DND-41 (cell line): ENCODE results near the gene SIKE1.

Source experiments
- ATAC-seq: fragments of 200-7000 bp; cut with Tn5 transposase; 3 replicates; pipeline ENCODE4 v1.9.1; 2021; ENCODE audit warnings: low read depth; ENCODE audit not compliant: insufficient read depth
- DNase-seq: peaks from one replicate; pipeline ENCODE4 v3.0.0-alpha.2; 2020
- H2AFZ ChIP-seq: 2 replicates; pipeline ENCODE4 v1.6.0; 2012; ENCODE audit warnings: low read depth, low read length
- H3K27ac ChIP-seq: 2 replicates; pipeline ENCODE4 v1.5.1; 2012; ENCODE audit warnings: low read length, inconsistent platforms
- H3K27me3 ChIP-seq: fragments of 200-600 bp; sonication (generic); 2 replicates; pipeline ENCODE4 v1.6.0; 2012; ENCODE audit warnings: low read length, mild to moderate bottlenecking, inconsistent platforms; ENCODE audit not compliant: insufficient read depth, poor library complexity
- H3K36me3 ChIP-seq: 2 replicates; pipeline ENCODE4 v1.5.1; 2012; ENCODE audit warnings: low read length, inconsistent platforms; ENCODE audit not compliant: insufficient read depth
- H3K4me1 ChIP-seq: 2 replicates; pipeline ENCODE4 v1.5.1; 2012; ENCODE audit warnings: mild to moderate bottlenecking, low read length; ENCODE audit not compliant: insufficient read depth
- H3K4me2 ChIP-seq: 2 replicates; pipeline ENCODE4 v1.6.0; 2012; ENCODE audit warnings: mild to moderate bottlenecking, moderate library complexity, low read length, inconsistent platforms; ENCODE audit not compliant: insufficient read depth
- H3K4me3 ChIP-seq, 2 experiments: fragments of 200-600 bp in 1 of 2; shearing (Covaris generic) in 1 of 2; 2 replicates each; pipeline ENCODE4 v1.5.1; 2012 to 2016; ENCODE audit warnings: inconsistent platforms in 2 of 2, low read length in 2 of 2, mild to moderate bottlenecking in 2 of 2, low read depth in 1 of 2, moderate library complexity in 1 of 2
- H3K79me2 ChIP-seq: 2 replicates; pipeline ENCODE4 v1.6.0; 2012; ENCODE audit warnings: low read length, inconsistent platforms; ENCODE audit not compliant: insufficient read depth
- H3K9ac ChIP-seq: 2 replicates; pipeline ENCODE4 v1.6.0; 2012; ENCODE audit warnings: low read depth, mild to moderate bottlenecking, inconsistent platforms, low read length, moderate library complexity
- H3K9me3 ChIP-seq: 2 replicates; pipeline ENCODE4 v1.5.1; 2012; ENCODE audit warnings: low read length, moderate library complexity, mild to moderate bottlenecking, inconsistent platforms; ENCODE audit not compliant: insufficient read depth, severe bottlenecking
- H4K20me1 ChIP-seq: 2 replicates; pipeline ENCODE4 v1.6.0; 2012; ENCODE audit warnings: low read length; ENCODE audit not compliant: insufficient read depth
- EZH2 ChIP-seq: IDR thresholded peaks from 3 replicates; pipeline ENCODE4 v1.6.1; 2012; ENCODE audit warnings: borderline replicate concordance, low read depth, mild to moderate bottlenecking, moderate library complexity, low read length, inconsistent platforms; ENCODE audit not compliant: severe bottlenecking
- TF ChIP-seq, protein P1 (sequence below): IDR thresholded peaks from 2 replicates; pipeline ENCODE4 v1.5.1; 2012; ENCODE audit warnings: borderline replicate concordance, low read length, moderate library complexity, mild to moderate bottlenecking; ENCODE audit not compliant: poor library complexity, severe bottlenecking; ENCODE audit errors: extremely low read depth

The SIKE1 gene

DNA sequence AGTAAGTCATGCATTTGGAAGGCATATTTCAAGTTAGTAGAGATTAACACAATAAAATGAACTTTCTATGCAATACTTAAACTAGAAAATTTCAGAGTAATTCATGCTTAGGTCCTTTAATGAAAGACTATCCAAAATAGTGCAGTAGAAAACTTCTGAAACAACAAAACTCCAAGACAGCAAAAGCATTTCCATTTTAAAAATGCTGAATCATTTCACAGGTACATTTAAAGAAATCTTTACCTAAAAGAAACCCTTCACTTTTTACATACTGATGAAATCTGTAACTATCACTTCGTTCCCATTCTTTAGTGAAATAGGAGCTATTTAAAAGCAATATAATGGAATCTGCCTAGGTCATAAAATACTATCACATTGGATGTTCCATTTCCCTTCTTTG, 40.2 kb downstream of the SIKE1 start:
- no peak for TF ChIP-seq EZH2
- TF ChIP-seq, protein P1, sequence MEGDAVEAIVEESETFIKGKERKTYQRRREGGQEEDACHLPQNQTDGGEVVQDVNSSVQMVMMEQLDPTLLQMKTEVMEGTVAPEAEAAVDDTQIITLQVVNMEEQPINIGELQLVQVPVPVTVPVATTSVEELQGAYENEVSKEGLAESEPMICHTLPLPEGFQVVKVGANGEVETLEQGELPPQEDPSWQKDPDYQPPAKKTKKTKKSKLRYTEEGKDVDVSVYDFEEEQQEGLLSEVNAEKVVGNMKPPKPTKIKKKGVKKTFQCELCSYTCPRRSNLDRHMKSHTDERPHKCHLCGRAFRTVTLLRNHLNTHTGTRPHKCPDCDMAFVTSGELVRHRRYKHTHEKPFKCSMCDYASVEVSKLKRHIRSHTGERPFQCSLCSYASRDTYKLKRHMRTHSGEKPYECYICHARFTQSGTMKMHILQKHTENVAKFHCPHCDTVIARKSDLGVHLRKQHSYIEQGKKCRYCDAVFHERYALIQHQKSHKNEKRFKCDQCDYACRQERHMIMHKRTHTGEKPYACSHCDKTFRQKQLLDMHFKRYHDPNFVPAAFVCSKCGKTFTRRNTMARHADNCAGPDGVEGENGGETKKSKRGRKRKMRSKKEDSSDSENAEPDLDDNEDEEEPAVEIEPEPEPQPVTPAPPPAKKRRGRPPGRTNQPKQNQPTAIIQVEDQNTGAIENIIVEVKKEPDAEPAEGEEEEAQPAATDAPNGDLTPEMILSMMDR = no peak
- H2AFZ ChIP-seq = no peak overlapping the region
- peaks cover 97% of the 10 kb centered on the region for H3K79me2 ChIP-seq
- H3K4me2 ChIP-seq = no peak overlapping the region
- DNase-seq (no peak), ATAC-seq (no peak)
- peaks cover 80% of the 10 kb centered on the region for H4K20me1 ChIP-seq
- H3K27ac ChIP-seq = no peak overlapping the region
- no peaks in the 10 kb centered on the region for H3K4me1 ChIP-seq
- no peak overlapping the region for H3K9ac ChIP-seq
- H3K27me3 ChIP-seq = no peaks in the 10 kb centered on the region
- H3K36me3 ChIP-seq = peaks cover 97% of the 10 kb centered on the region
- H3K9me3 ChIP-seq = no peaks in the 10 kb centered on the region
- H3K4me3 ChIP-seq = no peak overlapping the region

DNA sequence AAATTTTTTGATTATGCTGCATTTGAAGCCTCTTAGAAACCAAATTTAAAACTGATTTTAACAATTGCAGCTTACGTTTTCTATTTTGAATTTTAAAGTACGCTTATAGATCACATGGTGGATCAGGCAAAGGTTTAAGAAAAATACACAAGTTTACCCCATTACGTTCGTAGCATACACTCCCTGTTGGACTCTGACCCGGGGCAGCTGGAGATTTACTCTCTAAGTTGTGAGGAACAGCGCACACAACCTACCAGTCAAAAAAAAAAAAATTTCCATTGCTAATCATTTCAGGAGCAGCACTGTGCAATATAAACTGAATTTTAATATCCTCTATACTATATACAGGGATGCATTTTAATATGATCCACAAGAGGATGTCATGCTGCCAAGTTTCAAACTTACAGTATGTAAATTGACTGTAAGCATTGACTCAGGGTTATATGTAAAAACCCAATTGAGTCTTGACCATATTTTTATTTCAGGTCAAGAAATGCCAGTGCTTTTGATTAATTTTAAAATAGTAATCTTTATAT, 43.1 kb downstream of the SIKE1 start:
- Histone ChIP-seq H3K4me2 (no peak overlapping the region), H3K27me3 (no peaks in the 10 kb centered on the region), H3K9me3 (no peaks in the 10 kb centered on the region), H2AFZ (no peak overlapping the region), H3K9ac (no peak overlapping the region), H3K4me3 (no peak overlapping the region), H3K36me3 (peaks cover 98% of the 10 kb centered on the region), H3K27ac (no peak overlapping the region), H3K4me1 (no peaks in the 10 kb centered on the region), H3K79me2 (peaks cover 78% of the 10 kb centered on the region), H4K20me1 (peaks cover 54% of the 10 kb centered on the region)
- ATAC-seq (no peak), DNase-seq (no peak)
- TF ChIP-seq, protein P1 = no peak
- no peak for TF ChIP-seq EZH2

DNA sequence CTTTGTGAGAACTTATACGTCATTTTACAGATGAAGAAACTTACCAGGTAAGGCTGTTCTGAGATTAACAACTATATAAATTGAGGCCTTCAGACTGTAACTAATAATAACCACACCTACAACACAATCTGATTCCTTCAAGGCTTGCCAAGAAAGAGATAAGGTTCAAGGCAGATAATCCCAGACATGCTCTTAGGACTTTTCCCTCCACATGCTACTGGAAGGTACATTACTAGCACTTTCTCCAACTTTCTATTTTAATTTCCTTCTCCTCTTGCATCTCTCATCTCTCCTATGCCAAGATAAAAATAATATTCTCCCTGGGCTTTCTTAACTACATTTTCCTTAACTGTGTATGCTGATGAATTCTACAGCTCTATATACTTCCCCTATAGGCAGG, 45.0 kb downstream of the SIKE1 start:
- no peak overlapping the region for H2AFZ ChIP-seq
- no peak for TF ChIP-seq EZH2
- TF ChIP-seq, protein P1 = no peak
- DNase-seq (no peak), ATAC-seq (no peak)
- H3K4me1 ChIP-seq = no peaks in the 10 kb centered on the region
- no peaks in the 10 kb centered on the region for H3K9me3 ChIP-seq
- H3K4me3 ChIP-seq = no peak overlapping the region
- H4K20me1 ChIP-seq = peaks cover 39% of the 10 kb centered on the region
- H3K4me2 ChIP-seq = no peak overlapping the region
- H3K36me3 ChIP-seq = peaks cover 98% of the 10 kb centered on the region
- no peak overlapping the region for H3K9ac ChIP-seq
- no peak overlapping the region for H3K27ac ChIP-seq
- no peaks in the 10 kb centered on the region for H3K27me3 ChIP-seq
- H3K79me2 ChIP-seq = peaks cover 65% of the 10 kb centered on the region
